GM18526 (cell line): ENCODE measurements around the gene DNAJA4.
A peak's percentile ranks its signal among the peaks of the same experiment; 100 is the strongest.

Experiments used
- POLR2A ChIP-seq: IDR thresholded peaks from 3 replicates; pipeline ENCODE4 v1.6.1; 2011; ENCODE audit not compliant: insufficient read length; ENCODE audit errors: extremely low read depth

DNAJA4 gene

DNA sequence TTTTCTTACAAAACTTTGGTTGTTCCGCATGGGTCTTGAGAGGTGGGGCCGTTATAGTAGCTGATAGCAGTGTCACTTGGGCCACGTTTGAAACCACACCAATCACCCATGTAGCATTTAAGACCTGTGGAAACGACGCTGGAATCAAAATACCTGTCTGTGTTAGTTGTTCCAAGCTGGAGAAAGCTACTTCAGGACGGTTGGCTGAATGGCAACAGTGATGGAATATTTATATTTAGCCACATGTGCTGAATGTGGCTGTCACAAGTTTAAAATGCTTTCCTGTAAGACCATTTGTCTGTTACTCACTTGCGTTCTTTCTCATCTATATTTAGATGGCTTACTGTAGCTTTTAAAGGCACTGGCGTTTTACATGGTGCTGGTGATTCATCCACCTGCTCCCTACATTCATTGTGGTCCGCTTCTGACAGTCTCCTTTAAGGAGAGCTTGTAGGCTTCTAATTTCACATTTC lies 1.4 kb downstream of the DNAJA4 start:
- no peak for TF ChIP-seq POLR2A

DNA sequence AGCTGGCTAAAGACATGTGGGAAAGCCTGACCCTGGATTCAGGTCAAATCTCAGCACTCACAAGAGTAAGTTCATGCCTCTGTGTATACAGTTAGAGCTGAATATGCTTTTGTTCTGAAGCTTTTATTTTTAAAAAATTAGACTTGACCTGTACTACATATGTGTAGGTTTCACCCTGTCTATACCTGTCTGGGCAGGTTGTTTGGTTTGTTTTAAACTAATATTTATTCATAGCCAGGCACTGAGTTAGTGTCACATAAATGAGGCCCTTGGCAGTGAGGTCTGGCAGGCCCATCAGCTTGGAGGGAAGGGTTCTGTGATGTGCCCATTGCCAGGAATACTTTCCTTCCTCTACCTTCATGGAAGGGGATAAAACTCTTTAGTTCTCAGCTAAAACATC lies 1.9 kb downstream of the DNAJA4 start:
- no peak for TF ChIP-seq POLR2A

DNA sequence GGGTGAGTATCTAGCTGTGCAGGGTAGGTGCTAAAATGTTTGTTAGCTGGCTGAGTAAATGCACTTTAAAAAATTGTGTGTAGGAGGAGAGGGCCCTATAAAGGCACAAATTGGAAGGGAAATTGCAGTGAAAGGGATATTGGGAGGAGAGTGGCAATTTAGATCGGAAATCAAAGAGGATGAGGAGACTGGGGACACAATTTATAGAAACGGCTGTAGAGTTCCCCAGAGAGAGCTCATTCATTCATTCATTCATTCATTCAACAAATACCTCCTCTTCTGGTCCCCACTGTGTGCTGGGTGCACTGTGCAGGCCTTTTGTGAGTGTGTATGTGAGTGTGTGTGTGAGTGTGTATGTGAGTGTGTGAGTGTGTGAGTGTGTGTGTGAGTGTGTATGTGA lies 2.4 kb downstream of the DNAJA4 start:
- no peak for TF ChIP-seq POLR2A

DNA sequence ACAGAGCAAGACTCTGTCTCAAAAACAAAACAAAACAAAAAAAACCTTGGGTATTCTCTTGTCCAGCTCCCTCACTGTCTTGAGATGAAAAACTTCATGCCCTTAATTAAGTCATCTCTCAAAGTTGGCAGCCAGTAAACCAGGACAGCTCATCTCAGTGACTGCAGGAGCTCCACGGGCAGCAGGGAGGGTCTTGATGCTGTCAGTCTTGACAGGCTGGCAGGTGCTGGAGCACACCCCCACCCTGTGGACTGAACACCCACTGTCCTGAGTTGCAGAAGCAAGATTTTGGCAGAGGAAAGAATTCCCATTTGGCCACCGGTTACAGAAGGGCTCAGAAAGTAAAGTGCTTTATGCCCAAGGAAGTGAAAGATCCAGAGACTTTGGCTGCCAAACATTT lies 8.0 kb downstream of the DNAJA4 start:
- TF ChIP-seq POLR2A: no peak

DNA sequence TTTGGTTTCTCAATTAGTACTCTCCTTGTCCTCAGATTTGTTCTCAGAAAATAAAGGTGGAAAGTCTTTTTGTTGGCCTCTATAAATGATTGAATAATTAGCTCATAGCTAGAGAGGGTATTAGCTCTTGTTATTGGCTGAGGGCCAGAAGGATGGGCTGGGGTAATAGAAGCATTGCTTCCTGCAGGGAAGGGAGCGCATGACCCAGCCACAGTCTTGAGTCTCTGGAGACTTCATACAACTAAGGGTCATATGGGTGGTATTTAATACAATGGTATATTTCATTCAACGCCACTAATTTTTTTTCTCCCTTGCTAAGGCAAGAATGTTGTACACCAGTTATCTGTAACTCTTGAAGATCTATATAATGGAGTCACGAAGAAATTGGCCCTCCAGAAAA lies 8.4 kb downstream of the DNAJA4 start:
- no peak for TF ChIP-seq POLR2A

DNA sequence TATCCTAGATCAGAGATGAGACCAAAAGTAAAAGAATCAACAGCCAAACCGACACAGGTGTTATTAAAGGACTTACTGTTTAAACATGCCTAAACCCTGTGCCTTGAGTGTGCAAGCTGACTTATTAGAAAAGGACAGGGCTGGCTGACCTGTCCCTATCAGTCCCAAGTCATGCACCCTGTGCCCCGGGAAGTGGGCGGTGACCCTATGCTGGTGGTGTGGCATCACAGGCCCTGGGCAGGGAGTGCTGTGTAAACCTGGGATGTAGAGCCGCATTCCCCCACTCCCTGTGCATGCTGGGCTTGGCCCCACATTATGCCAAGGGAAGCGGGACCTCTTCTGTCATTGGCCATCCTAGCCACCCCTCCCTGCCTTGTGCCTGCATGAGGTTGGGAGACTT lies 10.6 kb downstream of the DNAJA4 start:
- TF ChIP-seq POLR2A: no peak

DNA sequence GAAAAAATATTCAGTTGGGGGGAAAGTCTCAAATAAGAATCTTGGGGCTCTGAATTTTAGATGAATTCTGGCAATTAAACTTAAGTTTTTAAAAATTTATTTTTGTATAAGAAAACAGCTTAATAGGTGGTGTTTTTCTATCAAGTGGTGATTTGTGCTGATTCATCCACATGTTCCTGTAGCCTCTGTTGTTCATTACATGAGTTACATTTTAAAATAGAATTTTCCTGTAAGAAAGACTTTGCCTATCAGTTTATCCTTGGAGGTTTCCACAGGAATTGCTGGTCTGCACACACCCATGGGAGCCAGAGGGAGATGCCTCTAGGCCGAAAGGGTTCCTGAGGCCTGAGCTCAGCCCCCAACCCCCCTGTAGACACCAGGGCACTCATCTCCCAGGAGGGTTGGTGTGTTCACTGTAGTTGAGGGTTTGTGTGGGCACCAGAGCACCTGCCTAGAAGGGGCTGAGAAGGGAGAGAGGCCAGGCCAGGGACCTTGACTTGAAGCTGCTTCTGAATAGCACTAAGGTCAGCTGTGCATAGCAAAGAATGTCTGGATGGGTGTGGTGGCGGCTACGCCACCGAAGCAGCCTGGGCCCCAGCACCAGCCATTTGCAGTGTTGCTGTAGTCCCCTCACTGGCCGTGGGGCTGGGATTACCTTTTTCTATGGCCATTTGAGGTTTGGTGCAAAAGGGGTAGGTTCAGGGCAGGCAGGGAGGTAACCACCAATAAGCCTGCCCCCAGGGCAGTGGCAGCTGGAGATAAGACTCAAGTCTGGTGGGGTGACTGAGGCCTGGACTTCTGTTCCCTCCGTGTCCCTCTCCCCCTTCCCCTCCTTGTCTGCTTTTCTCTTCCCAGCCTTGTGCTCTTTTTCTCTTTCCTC lies 11.9 kb downstream of the DNAJA4 start:
- TF ChIP-seq POLR2A: no peak

DNA sequence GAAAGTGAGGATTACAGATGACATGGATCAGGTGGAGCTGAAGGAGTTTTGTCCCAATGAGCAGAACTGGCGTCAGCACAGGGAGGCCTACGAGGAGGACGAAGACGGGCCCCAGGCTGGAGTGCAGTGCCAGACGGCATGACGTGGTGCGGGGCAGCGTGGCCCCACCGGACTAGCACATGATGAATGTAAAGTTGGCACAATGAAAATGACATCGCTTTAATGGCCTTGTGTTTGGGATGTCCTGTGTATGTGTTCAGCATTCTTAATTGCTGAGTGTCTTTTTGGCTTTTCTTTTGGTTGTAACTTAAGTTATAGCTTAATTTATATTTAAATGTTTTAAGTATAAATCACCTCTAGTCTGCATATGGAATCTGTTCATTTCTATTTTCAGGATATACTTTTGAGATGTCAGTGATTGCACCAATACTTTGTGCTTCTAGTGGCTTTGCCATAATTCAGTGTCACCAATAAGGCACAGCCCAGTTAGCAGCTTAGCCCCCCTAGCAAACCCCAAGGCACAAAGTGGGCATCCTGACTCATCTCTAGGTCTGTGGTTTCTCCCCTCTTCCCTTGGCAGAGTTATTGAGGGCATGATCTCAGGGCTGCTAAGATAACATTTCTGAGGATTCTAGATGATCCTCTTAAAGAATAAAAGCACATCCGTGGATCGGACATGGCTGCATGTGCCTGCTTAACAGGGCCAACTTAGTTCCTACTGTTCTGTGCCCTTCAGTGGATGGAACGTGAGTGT lies 16.1 kb downstream of the DNAJA4 start:
- TF ChIP-seq POLR2A: no peak

DNA sequence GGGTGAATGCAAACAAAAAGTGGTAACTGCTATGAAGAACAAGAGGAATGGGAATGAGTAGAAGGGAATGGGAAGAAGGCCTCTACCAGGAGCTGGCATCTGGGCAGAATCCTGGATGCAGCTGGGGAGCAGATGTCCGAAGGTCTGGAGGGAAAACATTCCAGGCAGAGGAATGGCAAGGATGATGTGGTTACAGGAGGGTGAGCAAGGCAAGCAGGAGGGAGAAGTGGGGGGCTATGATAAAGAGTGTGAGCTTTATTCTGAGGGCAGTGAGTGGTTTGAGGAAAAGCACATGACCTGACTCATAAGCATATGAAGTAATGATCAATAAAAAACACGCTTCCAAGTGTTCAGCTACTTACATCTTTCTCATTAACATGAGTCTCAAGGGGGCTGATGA lies 18.0 kb downstream of the DNAJA4 start:
- TF ChIP-seq POLR2A: no peak

DNA sequence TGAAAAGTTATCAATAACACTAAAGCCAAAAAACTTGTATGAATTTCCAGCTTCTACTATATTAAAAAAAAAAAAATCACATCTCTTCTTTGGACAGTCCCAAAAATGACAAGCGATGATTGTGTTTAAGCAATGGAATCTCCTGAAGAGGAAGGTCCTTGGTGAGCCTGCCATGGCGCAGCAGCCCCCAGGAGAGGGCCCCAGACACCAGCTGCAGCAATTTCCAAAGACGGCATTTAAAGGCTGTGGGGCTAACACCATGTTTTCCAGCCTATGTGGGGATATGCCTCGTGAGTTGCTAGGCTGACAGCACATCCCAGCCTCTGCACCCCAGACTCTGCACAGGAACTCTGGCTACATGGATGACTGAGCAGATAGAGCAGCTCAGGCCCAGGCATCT lies 20.4 kb downstream of the DNAJA4 start:
- TF ChIP-seq POLR2A: no peak

DNA sequence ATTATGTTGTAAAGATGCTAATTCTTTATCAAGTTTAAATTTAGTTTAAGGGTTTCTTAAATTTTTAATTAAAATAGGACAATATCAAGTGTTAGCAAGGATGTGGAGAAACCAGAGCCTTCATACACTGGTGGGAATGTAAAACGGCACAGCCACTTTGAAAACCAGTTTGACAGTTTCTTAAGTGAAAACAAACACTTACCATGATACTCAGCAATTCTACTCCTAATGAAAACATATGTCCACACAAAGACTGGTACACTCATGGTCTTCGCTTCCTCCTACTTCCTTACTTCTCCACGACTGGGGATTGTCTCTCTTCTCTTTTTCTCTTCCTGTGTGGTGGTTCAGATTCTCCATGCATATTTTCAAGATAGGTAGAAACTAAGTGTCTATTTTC lies 25.9 kb downstream of the DNAJA4 start:
- no peak for TF ChIP-seq POLR2A

DNA sequence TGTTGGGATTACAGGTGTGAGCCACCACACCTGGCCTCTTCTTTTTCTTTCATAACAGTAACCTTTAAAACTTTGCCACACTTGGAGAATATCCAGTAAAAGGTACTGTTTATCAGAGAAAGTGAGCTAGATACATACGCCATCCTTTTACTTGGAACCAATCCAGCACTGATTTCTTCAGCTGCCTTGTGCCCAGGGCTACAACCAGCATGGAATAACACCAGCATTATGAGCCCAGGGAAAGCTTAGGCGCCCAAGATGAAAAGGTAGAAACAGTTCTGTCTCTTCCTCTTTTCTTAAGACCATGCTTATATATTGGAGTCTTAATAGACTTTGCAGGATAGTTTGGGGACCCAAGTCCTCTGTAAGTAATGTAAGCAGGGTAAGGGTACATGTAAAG lies 26.7 kb downstream of the DNAJA4 start:
- TF ChIP-seq POLR2A: no peak

DNA sequence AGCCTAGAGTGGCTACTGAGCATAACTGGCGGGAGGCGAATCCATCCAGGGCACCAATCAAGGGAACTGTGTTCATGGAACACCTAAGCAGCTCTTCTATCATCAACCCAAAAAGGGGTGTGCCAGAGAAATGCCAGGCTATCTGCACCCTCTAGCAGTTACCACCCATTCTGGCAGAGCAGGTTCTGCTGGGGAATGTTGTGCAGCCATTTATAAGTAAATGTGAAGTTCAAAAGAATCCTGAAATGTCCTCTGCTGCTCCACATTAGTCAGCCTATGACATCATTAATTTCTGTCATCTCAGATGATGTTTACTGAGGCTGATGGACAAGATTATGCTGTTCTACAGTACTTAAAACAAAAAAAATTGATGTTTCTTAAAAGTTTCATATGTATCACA lies 27.3 kb downstream of the DNAJA4 start:
- no peak for TF ChIP-seq POLR2A

DNA sequence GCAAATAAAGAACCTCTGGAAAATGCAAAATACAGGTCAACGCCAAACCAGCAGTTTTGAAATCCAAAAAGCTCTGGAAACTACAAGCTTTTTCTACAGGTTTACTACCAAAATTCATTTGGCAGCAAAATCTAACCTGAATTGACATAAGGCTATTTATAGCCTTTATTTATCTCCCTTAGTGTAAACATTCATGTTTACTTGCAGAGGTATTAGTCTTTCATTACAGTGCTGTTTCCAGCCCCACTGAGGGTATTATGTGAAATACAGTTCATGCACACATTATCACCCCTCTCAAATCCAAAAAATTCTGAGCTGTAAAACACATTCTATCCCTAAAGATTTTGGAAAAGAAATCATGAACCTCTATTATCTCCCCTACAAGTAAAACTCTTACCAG lies 27.9 kb downstream of the DNAJA4 start:
- TF ChIP-seq POLR2A: no peak

DNA sequence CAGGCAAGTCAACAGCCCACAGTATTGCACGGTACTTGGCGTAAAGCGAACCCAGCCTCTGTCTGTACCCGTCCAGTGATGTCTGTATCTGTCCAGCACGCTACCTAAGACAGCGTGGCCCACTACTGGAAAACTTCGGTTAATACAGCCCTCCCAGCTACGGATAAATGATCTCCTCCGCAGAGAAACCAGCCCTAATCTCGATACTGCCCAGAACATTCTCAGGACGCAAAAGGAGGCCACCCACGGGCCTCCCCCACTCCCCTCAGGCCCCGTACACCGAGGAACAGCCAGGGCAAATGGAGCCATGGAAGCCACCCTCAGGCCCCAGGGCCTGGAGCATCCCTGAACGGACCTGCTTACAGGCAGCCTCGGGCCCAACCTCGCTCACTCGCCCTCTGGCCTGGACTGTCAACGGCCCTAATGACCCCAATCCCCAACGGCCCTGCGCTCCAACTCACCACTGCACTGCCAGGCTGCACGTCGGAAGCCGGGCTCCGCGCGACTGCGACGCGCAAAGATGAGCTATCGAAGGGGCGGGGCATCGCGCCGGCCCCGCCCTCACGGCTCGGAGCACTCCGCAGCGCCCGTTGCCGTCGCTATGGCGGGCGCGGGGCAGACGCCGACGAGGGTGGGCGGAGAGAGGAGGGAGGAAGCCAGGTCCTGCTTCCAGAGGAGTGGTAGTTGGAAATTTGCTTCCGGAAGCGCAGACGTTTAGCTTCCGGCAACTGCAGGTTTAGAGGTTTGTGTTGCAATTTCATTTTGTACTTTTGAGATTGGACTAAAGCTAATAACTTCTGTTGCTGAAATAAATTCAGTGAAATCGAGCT lies 35.0 kb downstream of the DNAJA4 start, which contains the start of gene SKIC8:
TSS of gene SKIC8 (minus strand) at position 509 of the 830 bp plus-strand sequence. CDS start 3,923 bp downstream, outside the sequence.
- peak; percentile 91 for TF ChIP-seq POLR2A

DNA sequence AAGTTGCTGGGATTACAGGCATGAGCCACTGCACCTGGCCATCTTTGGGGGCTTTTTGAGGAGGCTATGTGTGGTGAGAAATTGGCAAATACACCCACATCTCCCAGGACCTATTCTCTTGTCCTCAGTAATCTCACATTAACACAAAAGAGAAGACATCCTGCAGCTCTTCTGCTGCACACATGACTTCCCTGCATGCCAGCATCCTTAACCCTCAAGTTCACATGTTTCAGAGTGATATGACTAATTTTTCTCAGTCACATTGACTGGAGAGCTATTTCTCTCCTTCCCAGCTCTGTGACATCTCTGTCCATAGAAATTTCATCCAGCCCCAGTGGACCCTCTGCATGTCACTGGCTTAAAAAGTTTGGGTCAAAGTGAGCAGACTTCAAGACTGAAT lies 37.0 kb downstream of the DNAJA4 start:
- TF ChIP-seq POLR2A: no peak

DNA sequence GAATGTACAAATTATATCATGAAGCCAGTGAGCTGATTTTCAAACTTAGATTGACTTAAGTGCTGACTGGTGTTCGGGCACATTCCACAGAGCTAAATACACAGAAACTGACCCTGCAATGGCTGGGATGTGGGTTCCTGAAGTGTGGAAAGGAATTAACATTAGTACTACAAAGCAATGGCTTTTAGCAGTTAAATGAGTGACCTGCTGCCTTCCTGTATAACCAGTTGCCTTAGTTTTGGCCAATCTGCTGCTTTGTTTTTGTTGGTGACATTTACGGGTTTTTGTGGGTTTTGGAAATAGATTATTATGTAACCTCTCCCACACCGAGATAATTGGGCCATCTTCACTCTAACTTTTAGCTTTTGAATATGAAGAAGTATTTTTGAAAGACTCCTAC lies 37.5 kb downstream of the DNAJA4 start:
- TF ChIP-seq POLR2A: no peak
